GM12801 (cell line): ENCODE data around the gene TRMT61A.

ENCODE experiments used
- TF ChIP-seq, protein P1 (sequence below): IDR thresholded peaks from one replicate; pipeline ENCODE4 v1.5.1; 2011; ENCODE audit warnings: control low read depth; ENCODE audit not compliant: insufficient read length; ENCODE audit errors: extremely low read depth

Gene TRMT61A

DNA sequence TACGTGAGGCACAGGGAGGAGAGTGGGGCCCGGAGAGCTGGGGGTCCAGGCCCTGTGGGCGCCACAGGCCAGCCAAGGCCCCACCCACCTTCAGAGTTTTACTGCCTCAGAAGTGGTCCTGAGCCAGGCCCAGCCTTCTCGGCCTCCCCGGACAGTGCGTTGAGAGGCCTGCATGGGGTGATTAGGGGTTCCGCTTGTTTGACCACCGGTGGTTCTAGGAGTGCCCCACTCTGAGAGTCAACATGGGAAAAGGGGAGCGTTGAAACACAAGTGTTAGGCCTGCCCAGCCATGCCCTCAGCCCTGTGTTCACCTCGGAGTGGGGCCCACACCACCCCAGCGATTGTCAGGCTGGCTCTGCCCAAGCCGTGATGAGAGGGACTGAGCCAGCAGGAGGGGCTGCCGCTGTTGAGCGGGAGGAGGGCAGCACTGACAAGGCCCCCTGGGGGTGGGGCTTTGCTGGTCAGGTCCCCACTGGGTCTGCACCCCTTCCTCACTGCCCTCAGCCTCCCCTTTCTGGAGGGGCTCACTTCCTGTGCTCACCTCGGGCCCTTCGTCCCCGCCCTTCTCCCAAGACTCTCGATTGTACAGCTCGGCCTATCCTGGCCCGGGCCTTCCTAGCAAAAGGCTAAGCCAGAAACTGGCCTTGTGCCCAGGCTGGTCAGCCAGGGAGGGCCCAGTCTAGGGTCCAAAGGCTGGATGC, 11.1 kb upstream of the TRMT61A start:
- TF ChIP-seq, protein P1, sequence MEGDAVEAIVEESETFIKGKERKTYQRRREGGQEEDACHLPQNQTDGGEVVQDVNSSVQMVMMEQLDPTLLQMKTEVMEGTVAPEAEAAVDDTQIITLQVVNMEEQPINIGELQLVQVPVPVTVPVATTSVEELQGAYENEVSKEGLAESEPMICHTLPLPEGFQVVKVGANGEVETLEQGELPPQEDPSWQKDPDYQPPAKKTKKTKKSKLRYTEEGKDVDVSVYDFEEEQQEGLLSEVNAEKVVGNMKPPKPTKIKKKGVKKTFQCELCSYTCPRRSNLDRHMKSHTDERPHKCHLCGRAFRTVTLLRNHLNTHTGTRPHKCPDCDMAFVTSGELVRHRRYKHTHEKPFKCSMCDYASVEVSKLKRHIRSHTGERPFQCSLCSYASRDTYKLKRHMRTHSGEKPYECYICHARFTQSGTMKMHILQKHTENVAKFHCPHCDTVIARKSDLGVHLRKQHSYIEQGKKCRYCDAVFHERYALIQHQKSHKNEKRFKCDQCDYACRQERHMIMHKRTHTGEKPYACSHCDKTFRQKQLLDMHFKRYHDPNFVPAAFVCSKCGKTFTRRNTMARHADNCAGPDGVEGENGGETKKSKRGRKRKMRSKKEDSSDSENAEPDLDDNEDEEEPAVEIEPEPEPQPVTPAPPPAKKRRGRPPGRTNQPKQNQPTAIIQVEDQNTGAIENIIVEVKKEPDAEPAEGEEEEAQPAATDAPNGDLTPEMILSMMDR: no peak

DNA sequence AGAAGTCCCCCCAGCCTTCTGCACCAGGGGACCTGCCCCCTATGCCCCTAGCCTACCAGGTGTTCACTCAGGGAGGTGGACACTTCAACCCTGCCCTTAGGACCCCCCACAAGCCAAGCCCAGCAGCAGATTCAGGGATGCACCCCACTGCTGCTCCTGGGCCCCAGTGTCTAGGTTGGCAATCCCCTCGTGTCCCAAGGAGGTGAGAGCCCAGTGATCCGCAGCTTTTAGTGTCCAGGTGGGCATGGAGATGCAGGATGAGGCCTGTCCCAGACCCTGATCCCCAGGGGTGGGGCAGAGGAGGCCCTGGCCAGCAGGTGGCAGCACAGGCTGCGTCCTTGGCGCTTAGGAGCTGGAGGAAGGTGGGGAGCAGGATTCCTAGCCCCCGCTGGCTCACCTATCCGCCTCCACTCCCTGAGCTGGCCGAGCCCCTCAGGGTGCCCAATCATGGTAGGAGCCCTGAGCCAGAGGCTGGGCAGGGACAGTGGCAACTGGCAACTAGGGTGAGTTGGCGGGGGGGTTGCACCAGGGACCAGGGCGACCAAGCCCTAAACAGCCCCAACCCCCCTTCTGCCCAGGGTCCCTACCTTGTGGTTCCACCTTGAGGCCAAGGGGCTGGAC, 10.5 kb upstream of the TRMT61A start:
- TF ChIP-seq, protein P1: no peak

DNA sequence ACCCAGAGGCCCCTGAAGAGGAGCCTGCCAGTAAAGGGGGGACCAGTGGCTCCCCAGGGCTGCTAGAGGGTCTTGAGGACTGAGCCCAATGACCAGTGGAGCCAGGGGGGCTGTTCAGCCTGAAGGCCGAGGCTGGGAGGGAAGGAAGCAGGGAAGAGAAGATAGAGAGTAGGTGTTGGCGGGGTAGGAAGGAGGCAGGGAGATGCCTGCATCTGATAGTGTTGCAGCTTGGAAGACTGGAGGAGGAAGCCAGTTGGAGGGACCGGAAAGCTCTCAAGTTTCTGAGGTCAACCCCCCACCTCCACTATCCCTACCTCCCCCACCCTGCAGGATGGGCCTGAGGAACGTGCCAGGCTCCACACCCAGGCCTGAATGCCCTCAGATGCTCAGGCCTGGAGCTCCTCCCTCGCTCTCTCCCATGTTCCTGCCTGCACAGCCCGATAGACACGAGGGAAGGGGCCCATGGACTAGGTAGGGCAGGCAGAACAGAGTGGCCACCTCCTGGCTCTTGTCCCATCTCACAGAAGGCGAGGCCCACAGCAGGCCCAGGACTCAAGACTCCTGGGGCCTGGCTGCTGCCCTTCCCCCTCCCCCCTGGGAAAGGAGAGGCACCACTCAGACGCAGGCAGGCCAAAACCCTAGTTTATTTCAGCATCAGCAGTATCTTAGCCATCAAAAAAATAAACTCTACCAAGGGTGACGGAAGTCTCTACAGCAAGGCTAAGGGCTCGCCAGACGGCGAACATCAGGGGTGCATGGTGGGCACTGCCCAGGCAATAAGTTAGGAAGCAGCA, 9.8 kb upstream of the TRMT61A start:
- TF ChIP-seq, protein P1: no peak

DNA sequence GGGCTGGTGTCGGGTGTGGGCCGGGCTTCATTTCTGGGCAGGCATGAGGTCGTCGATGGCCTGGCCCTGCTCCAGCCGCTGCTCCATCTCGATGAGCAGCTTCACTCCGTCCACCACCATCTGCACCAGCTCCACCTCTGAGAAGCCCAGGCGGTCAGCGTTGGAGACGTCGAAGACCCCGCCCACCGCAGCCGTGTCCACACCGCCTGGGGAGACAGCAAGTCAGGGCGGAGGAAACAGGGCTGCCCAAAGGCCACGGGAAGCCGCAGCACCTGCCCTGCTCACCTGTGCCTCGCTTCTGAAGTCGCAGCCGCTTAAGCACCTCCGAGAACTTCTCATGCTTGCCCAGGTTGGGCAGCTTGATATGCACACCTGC, 9.2 kb upstream of the TRMT61A start:
- TF ChIP-seq, protein P1: no peak

DNA sequence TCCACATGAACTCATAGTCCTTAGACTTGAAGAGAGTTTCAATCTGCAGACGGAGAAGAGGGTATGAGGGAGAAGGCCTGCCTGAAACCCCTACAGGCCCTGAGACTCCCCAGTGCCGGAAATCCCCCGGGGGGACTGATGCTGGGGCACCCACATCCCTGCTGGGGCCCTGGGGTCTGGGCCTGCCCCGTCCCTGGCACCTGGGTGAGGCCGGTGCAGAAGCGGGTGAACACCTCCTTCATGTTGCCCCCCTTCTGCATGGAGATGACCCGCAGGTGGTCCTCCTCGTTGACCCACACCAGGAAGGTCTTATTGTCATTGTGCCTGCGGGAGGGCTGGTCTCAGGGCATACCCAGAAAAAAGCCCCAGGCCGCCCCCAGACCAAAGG, 8.7 kb upstream of the TRMT61A start:
- TF ChIP-seq, protein P1: no peak

DNA sequence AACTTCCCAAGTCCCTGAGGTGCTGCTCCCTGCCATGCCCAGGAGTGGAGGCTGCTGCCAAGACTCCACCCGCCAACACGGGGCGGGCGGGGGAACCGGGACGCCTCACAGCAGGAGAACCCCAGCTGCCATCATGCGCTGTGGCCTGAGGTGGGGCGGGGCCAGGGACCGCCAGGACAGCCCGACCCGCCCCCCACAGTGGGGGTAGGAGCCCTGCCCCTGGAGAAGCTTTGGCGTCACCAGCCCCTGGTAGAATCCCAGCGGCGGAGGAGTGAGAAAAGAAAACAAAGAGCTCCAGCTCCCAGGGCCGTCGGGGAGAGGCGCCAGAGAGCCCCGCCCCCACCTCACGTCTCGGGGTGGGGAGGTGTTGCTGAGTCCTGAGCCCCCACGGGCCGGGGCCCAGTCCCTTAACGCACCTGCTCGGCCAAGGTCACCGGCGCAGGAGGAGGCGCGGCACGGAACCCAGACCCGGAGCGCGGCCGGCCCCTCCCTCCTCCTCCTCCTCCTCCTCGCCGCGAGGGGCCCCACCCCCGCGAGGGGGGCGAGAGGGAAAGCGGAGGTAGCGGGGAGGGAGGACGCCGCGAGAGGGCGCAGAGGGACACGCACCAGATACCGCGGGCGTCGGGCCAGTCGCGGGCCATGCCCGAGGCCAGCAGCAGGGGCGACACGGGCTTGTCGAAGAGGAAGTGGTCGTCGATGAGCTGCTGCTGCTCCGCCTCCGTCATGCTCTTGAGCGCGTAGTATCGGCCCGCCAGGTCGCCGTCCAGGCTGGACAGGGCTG, 8.1 kb upstream of the TRMT61A start:
- TF ChIP-seq, protein P1: no peak
